Measurements from ENCODE around the gene MASP2.
"Not testable (repeated sequence)": the region's sequence is repeated elsewhere in the genome, so short reads cannot be mapped to it uniquely, and the experiment has no call there.

- not testable (repeated sequence) for TF ChIP-seq CTCF, POLR2A (IDR thresholded peaks at IDR 0.05)
These were observed 17.0 kb upstream of the MASP2 start for GRCh38 chr1:11063937-11064537.
